NCI-H1092 (cell line): Measurements from ENCODE around the gene KRT6B.
"Not testable (repeated sequence)": the region's sequence is repeated elsewhere in the genome, so short reads cannot be mapped to it uniquely, and the experiment has no call there.

Experiments
- DNase-seq: peaks from one replicate; lab custom pipeline; 2025; lab: John Stamatoyannopoulos, UW

Gene KRT6B

GRCh38 chr12:52411815-52412214 lies 40.1 kb downstream of the KRT6B start:
- no peak for DNase-seq

DNA sequence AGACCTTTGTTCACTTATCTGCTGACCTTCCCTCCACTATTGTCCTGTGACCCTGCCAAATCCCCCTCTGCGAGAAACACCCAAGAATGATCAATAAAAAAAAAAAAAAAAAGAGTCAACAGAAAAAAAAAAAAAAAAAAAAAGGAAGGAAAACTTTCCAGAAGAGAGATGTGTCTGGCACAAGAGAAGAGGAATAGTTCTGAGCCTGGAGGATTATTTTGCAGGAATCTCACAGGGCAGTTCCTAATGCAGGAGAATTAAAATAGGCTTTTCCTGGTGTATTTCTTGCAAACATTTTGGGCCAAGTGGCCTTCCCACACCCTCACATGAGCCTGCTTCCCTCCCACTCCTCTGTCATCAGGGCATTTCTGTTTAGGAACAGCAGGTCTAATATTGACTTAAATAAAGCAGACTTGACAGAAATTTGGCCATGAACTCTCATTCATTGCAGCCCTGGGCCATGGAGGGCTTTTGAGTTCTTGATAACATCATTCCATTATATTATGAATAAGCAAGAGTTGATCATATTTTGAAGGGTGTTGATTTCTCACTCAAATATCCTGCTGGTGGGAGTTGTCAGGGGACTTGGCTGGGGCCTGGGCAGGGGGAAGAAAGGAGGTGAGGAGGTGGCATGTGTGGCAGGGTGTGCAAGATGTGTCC lies 41.2 kb downstream of the KRT6B start:
- not testable (repeated sequence) for DNase-seq

DNA sequence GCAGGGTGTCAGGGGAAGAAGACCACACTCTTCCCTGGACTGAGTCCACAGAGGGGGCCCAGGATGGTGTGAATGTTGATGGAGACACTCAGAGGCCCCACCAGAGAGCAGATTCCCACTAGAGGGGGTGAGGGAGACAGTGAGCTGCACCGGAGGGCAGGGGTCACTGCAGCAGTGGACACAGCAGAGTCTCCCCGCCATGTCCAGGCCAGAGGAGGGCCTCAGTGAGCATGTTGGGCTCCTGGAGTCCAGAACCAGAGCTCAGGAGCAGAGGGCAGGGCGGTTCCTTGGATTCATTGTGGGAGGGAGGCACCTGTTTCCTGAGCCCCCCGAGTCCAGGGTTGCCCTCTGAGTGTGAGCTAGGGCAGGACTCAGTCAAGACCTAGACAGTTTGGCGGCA lies 44.0 kb downstream of the KRT6B start:
- no peak for DNase-seq

GRCh38 chr12:52405922-52406385 lies 46.0 kb downstream of the KRT6B start, which contains the start of gene KRT82:
Gene KRT82 (minus strand): TSS chr12:52406335. CDS start chr12:52406277, 58 bp downstream.
- no peak for DNase-seq

GRCh38 chr12:52404951-52405350 lies 47.0 kb downstream of the KRT6B start:
- DNase-seq = no peak

DNA sequence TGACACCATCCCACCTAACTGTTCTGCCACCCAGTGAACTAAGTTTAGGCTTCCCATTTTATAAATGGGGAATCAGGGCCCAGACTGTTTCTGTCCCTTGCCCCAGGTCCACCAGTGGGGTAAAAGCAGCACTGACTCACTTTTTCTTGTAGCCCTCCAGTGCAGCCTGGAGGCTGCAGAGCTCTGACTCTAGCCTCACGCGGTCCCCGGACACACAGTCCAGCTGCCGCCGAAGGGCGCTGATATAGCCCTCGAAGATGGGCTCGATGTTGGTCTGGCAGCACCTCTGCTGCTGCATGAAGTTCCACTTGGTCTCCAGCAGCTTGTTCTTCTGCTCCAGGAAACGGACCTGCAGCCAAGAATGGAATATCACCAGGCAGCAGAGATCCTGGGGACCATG lies 48.4 kb downstream of the KRT6B start:
- no peak for DNase-seq

DNA sequence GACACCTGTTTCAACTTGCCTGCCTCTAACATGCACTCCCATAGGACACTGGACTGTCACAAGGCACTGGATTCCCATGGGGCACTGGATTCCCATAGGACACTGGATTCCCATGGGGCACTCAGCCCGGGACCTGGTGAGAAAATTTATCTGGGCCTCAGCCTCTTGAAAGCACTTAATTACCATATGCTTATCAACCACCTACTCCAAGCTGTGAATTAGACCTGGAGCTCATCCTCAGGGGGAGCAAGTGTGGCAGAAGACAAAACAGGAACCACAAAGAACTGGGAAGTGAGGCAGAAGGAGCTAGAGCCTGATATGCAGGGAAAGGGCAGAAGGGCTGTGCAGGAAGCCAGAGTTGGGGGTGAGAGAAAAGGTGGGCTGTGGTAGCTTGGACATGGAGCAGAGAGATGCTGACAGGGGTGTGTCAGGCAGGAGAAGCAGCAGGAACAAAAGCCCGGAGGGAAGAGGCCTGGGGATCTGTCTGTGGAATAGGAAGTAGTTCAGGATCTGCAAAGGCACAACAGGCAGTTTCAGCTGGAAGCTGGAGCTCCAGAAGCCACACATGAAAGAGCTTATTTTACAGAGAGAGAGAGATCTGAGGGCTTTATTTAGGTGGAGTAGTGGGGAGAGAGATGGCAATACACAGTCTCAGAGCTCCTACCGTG lies 48.9 kb downstream of the KRT6B start:
- DNase-seq = no peak

DNA sequence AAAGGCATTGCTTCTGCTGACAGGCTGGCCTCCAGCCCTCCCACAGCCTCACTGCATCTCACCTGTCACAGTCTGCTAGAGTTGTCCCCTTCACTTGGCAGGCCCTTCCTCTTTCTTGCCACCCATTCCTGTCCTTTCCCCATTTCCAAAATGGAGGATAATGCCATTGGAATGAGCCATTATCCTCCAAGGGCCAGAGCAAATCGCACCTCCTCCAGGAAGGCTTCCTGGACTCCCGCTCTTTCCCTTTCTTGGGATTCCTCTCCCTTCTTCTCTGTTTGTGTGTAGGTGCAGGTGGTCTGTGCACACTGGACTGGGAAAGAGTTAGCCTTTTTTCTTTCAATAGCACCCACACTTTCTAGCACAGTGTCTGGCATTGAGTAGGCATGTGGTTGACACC lies 49.6 kb downstream of the KRT6B start:
- no peak for DNase-seq

DNA sequence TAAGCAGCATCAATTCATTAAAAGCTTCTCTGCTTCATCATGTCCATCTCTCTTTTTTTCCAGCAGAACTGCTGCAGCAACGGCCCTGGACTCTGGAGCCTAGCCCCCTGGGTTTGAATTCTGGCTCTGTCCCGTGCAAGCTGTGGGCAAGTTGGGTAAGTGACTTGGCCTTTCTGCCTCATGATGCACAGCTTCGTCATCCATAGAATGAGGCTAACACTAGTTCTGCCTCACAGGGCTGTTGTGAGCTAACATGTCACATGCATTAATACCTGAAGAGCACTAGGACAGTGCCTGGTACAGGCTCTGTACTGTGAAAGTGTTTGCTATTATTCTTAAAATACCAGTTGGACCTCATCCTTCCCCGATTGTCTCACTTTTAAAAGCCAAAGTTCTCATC lies 50.0 kb downstream of the KRT6B start:
- DNase-seq = no peak

- DNase-seq = no peak
Observed at GRCh38 chr12:52401526-52401925, 50.4 kb downstream of the KRT6B start.

DNA sequence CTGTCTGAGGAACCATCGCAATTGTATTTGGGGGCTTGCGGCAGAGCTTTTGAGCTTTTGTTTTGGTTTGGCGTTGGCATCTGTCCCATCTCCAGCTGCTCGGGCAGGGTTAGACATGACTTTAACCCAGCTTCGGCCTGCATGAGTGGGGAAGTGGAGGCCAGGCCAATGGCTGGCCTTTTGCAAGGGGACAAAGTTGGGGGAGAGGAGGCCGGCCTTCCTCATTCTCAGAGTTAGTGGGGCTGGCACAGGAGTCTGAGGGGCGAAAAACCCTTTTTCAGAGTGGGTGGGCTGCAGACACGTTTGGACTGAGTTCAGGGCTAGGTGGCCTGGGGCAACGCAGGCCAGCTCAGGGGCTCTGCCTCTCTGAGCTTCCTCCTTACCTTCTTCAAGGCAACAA lies 51.0 kb downstream of the KRT6B start:
- DNase-seq = no peak

- DNase-seq = no peak
Observed at GRCh38 chr12:52399756-52400155, 52.2 kb downstream of the KRT6B start.

DNA sequence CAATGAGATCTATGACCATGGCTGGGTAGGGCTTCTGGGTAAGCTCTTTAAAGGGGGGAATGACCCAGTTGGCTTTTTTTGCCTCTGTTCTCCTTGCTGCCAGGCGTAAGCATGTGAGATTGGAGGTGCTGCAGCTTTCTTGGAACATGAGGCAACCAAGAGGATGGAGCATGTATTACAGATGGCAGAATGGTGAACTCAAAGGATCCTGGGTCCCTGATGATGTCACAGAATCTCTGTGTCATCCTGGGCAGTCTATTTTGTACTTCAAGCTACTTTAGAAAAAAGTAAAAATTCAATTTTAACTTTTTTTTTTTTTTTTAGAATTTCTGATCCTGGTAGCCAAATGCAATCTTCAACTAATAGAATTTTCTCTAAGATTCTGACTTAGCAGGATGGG lies 53.8 kb downstream of the KRT6B start:
- no peak for DNase-seq

GRCh38 chr12:52396656-52397055 lies 55.3 kb downstream of the KRT6B start:
- DNase-seq = no peak
